PC-3 (cell line): ENCODE measurements around the gene KAT5.

Experiments used
- EZH2 ChIP-seq: fragments of 300-600 bp; sonication (generic); IDR thresholded peaks from one replicate; pipeline ENCODE4 v1.6.1; 2017; ENCODE audit warnings: antibody characterized with exemption, mild to moderate bottlenecking, low read length; ENCODE audit not compliant: unreplicated experiment
- EZH2phosphoT487 ChIP-seq: fragments of 300-600 bp; sonication (generic); IDR thresholded peaks from 2 replicates; pipeline ENCODE4 v1.6.1; 2018; ENCODE audit warnings: mild to moderate bottlenecking, antibody characterized with exemption, low read length, borderline replicate concordance
- TF ChIP-seq, protein P1 (sequence below): fragments of 300-600 bp; sonication (generic); conservative IDR thresholded peaks from 2 replicates; pipeline ENCODE4 v1.5.1; 2017; ENCODE audit warnings: antibody characterized with exemption, low read depth, mild to moderate bottlenecking, low read length

DNA sequence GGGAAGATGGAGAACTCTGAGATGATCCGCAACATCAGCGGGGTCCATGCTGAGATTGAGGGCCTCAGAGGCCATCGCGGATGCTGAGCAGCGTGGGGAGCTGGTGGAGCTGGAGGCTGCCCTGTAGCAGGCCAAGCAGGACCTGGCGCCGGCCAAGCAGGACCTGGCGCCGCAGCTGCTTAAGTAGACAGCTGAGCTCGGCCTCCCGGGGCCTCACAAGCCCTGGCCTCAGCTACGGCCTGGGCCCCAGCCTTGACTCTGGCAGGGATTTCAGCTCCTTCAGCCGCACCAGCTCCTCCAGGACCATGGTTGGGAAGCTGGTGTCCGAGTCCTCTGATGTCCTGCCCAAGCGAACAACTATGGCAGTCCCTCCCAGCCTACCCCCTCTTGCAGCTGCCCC lies 15.8 kb downstream of the KAT5 start:
- TF ChIP-seq, protein P1, sequence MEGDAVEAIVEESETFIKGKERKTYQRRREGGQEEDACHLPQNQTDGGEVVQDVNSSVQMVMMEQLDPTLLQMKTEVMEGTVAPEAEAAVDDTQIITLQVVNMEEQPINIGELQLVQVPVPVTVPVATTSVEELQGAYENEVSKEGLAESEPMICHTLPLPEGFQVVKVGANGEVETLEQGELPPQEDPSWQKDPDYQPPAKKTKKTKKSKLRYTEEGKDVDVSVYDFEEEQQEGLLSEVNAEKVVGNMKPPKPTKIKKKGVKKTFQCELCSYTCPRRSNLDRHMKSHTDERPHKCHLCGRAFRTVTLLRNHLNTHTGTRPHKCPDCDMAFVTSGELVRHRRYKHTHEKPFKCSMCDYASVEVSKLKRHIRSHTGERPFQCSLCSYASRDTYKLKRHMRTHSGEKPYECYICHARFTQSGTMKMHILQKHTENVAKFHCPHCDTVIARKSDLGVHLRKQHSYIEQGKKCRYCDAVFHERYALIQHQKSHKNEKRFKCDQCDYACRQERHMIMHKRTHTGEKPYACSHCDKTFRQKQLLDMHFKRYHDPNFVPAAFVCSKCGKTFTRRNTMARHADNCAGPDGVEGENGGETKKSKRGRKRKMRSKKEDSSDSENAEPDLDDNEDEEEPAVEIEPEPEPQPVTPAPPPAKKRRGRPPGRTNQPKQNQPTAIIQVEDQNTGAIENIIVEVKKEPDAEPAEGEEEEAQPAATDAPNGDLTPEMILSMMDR: no peak
- TF ChIP-seq EZH2phosphoT487 (no peak), EZH2 (no peak)
